LNCaP clone FGC (cell line): ENCODE results near the gene BOD1L2.

Experiments
- DNase-seq: peaks from one replicate; pipeline ENCODE4 v3.0.0-alpha.2; 2011; ENCODE audit warnings: low read depth
- H3K4me3 ChIP-seq: 2 replicates; pipeline ENCODE4 v1.5.1; 2011; ENCODE audit warnings: mild to moderate bottlenecking, low read depth, low read length, control low read depth
- TF ChIP-seq, protein P1 (sequence below): IDR thresholded peaks from 2 replicates; pipeline ENCODE4 v1.5.1; 2012; ENCODE audit warnings: mild to moderate bottlenecking; ENCODE audit not compliant: control insufficient read depth, insufficient read depth; ENCODE audit errors: extremely low read depth

Gene BOD1L2

DNA sequence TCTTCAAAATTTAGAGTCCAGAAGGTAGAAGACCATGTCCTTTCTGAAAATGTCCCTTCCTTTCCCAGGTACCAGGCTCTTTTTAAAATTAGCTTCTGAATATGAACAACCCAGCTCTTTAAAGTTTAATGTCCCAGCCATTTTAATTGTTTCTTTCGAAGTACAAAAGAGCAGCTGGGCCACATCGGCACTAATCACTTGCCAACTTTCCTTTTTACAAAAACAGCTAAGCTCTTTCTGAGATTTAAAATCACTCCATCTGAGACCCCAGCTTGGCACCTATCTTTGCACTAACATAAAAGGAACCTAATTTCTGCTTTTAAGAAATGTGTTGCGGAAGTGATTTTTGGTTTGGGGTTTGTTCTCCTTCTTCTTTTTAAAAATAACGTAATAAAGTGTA lies 2.6 kb downstream of the BOD1L2 start:
- TF ChIP-seq, protein P1, sequence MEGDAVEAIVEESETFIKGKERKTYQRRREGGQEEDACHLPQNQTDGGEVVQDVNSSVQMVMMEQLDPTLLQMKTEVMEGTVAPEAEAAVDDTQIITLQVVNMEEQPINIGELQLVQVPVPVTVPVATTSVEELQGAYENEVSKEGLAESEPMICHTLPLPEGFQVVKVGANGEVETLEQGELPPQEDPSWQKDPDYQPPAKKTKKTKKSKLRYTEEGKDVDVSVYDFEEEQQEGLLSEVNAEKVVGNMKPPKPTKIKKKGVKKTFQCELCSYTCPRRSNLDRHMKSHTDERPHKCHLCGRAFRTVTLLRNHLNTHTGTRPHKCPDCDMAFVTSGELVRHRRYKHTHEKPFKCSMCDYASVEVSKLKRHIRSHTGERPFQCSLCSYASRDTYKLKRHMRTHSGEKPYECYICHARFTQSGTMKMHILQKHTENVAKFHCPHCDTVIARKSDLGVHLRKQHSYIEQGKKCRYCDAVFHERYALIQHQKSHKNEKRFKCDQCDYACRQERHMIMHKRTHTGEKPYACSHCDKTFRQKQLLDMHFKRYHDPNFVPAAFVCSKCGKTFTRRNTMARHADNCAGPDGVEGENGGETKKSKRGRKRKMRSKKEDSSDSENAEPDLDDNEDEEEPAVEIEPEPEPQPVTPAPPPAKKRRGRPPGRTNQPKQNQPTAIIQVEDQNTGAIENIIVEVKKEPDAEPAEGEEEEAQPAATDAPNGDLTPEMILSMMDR: no peak
- no peak for DNase-seq
- no peak overlapping the region for H3K4me3 ChIP-seq

DNA sequence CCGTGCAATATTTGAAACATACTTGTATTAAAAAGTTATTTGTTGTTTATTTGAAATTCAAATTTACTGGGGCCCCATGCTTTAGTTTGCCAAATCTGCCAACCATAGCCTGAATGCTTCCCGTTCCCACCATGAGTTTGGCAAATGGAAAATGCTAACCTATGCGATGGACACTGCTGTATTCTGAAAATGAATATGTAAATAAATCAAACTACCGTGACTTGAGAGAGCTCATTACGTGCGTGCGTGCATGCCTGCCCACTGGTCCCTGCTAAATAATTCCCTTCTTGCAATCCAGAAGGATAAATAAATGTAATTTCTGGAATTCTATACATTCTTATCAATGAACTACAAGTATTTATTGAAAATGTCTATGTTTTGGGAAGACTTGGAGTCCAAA lies 3.2 kb downstream of the BOD1L2 start:
- DNase-seq: no peak
- H3K4me3 ChIP-seq: no peak overlapping the region
- TF ChIP-seq, protein P1: no peak

DNA sequence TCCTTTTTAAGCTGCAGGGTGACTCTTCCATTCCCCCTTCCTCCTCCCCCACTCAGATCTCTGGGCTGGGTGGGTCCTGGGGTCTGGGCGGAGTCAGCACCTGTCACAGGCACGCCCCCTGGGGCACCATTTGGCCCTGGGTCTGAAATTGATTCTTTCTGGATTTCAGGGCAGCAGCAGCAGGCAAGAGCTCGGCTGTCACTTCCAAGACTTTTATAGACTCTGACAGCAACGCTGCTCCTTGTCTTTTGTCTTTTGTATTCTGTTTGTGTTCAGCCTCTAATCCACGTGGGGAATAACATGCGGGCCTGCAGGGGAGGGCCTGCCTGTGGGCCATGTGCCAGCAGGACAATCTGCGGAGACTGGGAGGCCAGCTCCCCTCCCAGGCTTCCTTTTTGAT lies 3.9 kb downstream of the BOD1L2 start:
- DNase-seq: no peak
- TF ChIP-seq, protein P1: no peak
- H3K4me3 ChIP-seq: no peak overlapping the region

DNA sequence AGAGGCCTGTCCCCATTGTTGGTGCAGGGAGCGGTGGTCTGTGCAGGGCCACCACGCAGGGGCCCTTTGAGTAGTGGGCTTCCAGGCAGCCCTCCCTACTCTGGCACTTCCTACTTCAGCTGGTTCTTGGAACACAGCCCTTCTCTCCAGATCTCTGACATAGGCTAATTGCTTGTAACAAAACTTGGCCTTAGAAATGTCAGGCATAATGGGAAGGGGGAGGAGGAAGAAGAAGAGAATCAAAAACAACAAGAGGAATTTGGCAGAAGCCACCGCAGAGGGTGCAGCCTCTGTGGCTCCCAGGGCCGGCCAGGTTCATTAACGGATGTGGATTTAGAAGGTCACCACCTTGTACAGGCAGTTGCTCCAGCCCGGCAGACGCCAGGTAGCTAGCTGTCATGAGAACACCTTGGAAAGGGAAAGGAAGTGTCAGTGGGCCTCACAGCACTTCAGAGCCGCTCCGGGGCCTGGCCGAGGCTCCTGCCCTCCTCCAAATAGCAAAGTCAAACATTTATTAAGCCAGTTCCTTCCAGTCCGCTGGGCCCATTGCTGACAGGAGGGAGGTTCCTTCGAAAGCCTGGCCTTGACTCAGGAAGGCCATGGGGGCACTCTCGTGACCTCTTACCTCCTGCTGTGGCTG lies 7.4 kb downstream of the BOD1L2 start:
- H3K4me3 ChIP-seq: no peak overlapping the region
- TF ChIP-seq, protein P1: no peak
- no peak for DNase-seq

DNA sequence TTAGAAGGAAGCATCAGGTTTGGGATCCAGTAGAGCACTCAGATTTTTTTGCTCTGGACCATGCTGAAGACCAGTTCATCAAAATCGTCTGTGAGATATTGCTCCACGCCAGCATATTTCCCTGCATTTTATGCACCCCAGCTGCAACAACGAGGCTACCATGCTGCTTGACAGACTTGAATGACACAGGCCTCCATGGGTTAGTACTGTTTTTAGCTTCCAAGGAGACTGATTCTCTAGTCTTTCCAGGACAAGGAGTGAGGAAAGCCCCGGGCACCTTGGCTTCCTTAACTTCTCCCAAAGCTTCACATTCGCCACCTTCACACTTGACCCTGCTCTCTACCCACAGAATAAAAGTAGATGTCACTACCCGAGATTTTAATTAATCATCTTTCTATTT lies 17.5 kb downstream of the BOD1L2 start:
- no peak for DNase-seq
- TF ChIP-seq, protein P1: no peak
- no peak overlapping the region for H3K4me3 ChIP-seq

DNA sequence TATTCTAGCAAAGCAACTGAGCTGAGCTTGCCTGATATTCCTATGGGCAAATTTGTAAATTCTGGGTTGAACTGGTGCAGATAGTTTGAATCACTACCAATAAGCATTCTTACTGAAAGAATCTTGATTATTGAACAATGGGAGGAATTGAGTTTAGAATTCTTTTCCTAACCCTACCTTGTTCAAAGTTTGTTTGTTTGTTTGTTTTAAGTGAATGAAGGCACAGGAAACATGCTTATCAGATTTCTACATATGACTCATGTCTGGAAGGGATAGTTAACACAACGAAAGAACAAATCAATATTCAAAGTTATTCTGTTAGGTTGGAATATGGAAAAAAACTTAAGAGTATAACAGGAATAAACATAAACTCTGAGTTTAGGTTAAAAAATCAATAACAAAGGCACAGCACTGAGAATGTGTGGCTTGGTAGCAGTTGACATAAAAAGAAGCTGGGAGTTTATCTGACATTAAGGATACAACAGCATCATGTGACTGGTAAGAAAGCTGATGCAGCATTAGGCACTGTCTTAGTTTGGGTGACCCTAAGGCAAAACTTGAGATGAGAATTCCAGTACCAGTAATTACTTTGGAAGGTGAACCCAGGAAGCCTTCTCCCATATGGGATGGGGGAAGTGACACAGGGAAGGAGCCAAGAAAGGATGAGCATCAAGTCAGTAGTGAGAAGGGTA lies 20.9 kb downstream of the BOD1L2 start:
- TF ChIP-seq, protein P1: no peak
- H3K4me3 ChIP-seq: no peak overlapping the region
- DNase-seq: no peak

DNA sequence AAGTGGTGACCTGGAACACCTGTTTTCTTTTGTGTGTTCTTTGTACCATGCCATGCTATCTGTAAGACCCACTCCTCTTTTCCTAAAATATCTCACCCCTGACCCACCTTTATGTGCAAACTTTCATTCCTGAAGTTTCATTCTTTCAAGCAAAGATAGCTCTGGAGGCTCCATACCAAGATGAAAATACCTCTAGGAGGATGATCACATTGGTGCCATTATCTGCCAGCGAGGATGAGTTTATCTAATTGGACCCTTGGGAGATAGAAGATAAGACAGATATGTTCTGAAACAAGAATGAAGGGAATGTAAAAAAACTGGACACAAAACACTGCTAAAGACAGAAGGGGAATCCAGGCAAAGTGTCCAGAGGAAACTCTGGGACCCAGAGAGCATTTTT lies 24.1 kb downstream of the BOD1L2 start:
- TF ChIP-seq, protein P1: no peak
- no peak overlapping the region for H3K4me3 ChIP-seq
- no peak for DNase-seq
